Testis (tissue), 2 donors: ENCODE results near the gene P2RX7.

ENCODE experiments used
- POLR2A ChIP-seq: fragments of 450-650 bp; IDR thresholded peaks from one replicate; pipeline ENCODE4 v1.6.1; 2017; ENCODE audit warnings: antibody characterized with exemption, mild to moderate bottlenecking, moderate library complexity
- TF ChIP-seq, protein P1 (sequence below), 3 experiments: fragments of 450-650 bp in 2 of 3; fragments of 200-600 bp in 1 of 3; sonication (generic) in 1 of 3; IDR thresholded peaks; one replicate each; pipeline ENCODE4 v1.5.1; 2016 to 2019; ENCODE audit warnings: antibody characterized with exemption in 3 of 3, mild to moderate bottlenecking in 2 of 3, moderate library complexity in 1 of 3

DNA sequence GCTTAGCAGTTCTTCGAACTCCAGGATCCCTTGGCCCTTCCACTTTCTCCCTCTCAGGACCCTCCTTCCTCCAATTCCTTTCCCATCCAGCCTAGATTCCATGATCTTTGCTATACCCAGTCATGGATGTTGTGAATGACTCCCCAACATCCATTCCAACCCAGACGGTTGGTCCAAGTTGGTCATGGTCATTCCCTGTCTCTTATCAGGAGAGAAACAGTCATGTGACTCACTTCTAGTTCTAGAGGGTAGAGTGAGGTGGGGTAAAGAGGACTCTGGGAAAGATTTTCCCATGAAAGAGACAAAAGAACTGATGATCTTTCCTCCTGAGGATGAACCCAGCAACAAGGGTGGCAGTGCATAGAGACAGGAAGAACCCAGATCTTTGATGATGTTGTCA is 9.2 kb upstream of the P2RX7 start:
- TF ChIP-seq POLR2A, result no peak
- TF ChIP-seq, protein P1, sequence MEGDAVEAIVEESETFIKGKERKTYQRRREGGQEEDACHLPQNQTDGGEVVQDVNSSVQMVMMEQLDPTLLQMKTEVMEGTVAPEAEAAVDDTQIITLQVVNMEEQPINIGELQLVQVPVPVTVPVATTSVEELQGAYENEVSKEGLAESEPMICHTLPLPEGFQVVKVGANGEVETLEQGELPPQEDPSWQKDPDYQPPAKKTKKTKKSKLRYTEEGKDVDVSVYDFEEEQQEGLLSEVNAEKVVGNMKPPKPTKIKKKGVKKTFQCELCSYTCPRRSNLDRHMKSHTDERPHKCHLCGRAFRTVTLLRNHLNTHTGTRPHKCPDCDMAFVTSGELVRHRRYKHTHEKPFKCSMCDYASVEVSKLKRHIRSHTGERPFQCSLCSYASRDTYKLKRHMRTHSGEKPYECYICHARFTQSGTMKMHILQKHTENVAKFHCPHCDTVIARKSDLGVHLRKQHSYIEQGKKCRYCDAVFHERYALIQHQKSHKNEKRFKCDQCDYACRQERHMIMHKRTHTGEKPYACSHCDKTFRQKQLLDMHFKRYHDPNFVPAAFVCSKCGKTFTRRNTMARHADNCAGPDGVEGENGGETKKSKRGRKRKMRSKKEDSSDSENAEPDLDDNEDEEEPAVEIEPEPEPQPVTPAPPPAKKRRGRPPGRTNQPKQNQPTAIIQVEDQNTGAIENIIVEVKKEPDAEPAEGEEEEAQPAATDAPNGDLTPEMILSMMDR (IDR thresholded peaks at IDR 0.05), result no peak
